HG02981 (cell line): Measurements from ENCODE around the gene ZNRF1.

Source experiments
- ATAC-seq: cut with Tn5 transposase; IDR thresholded peaks from one replicate; pipeline ENCODE4 v1.9.1; 2021; ENCODE audit warnings: mild to moderate bottlenecking, moderate library complexity; ENCODE audit not compliant: unreplicated experiment

ZNRF1 gene

GRCh38 chr16:75095204-75095621, 96.4 kb downstream of the ZNRF1 start:
- no peak for ATAC-seq

- ATAC-seq = no peak
Measured at GRCh38 chr16:75096656-75097055, 97.8 kb downstream of the ZNRF1 start.

DNA sequence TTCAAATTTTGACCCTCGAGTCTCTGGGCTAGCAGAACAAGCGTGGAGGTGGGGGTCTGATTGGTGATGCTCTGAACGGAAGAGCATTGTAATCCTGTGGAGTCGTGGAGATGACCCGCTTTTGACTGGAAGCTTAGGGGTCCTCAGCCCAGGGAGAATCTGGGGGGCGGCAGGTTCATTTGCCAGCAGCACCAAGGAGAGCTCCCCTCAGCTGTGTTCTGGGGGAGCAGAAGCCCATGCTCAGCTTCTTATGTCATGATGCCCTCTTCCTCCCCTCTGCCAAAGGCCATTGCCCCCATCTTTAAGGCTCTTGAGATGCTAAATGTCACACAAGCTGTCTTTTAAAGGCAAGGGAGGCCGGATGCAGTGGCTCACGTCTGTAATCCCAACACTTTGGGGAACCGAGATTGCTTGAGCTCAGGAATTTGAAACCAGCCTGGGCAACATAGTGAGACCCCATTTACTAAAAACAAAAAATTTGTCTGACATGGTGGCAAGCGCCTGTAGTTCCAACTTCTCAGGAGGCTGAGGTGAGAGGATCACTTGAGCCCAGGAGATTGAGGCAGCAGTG, 98.5 kb downstream of the ZNRF1 start:
- no peak for ATAC-seq

- ATAC-seq = peak; percentile 63
Measured at GRCh38 chr16:75097941-75098901, 99.4 kb downstream of the ZNRF1 start.

GRCh38 chr16:75099075-75099667, 100.3 kb downstream of the ZNRF1 start:
- no peak for ATAC-seq

GRCh38 chr16:75099738-75100602, 101.1 kb downstream of the ZNRF1 start:
- peak; percentile 46 for ATAC-seq

DNA sequence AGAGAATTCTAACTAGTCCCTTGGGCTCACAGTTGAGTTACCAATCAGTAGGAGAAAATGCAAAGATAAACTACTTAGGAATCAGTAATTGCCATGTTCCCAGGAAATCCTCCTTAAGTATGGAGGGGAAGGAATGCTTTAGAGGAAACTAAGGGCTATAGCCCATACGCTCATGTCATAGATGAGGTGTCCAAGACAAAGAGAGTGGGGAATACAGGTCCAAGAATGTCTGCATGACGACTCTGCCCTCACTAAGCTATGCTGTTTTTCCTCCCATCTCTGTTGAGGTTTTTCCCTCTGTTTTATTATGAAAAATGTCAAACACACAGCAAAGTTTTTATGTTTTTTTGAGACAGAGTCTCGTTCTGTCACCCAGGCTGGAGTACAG, 101.8 kb downstream of the ZNRF1 start:
- no peak for ATAC-seq

DNA sequence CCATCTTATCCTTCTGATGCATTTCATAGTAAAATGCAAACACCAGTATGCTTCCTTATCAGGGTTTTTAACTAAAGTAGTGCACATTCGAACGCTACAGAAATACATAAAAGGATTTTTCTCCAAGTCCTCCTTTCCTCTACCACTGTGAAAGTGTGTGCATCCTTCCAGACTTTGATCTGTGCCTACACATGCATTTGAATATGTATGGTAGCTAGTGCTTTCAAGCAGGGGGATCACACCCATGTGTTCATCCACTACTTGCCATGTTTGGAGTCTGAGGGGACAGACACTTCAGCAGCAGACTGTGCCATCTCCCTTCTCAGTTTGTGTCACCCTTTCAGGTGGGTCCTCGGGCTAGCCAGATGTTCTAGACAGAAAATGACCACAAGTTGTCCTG, 102.8 kb downstream of the ZNRF1 start:
- no peak for ATAC-seq

- no peak for ATAC-seq
Measured at GRCh38 chr16:75102595-75102994, 103.8 kb downstream of the ZNRF1 start.

DNA sequence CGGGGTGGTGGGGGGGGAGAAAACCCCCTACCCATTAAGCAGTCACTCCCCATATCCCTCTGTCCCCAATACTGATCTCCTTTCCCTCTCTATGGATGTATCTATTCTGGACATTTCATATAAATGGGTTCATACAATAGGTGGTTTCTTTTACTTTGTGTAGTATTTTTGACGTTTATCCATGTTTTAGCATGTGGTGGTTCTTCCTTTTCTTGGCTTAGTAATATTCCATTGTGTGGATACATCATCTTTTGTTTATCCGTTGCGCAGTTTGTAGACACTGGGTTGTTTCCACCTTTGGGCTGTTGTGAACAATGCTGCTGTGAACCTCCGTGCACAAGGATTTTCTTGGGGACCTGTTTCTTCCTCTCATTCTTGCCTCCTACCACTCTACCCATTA, 105.2 kb downstream of the ZNRF1 start:
- ATAC-seq = no peak

- no peak for ATAC-seq
Measured at GRCh38 chr16:75104836-75105235, 106.0 kb downstream of the ZNRF1 start.

- no peak for ATAC-seq
Measured at GRCh38 chr16:75105306-75106061, 106.7 kb downstream of the ZNRF1 start.

DNA sequence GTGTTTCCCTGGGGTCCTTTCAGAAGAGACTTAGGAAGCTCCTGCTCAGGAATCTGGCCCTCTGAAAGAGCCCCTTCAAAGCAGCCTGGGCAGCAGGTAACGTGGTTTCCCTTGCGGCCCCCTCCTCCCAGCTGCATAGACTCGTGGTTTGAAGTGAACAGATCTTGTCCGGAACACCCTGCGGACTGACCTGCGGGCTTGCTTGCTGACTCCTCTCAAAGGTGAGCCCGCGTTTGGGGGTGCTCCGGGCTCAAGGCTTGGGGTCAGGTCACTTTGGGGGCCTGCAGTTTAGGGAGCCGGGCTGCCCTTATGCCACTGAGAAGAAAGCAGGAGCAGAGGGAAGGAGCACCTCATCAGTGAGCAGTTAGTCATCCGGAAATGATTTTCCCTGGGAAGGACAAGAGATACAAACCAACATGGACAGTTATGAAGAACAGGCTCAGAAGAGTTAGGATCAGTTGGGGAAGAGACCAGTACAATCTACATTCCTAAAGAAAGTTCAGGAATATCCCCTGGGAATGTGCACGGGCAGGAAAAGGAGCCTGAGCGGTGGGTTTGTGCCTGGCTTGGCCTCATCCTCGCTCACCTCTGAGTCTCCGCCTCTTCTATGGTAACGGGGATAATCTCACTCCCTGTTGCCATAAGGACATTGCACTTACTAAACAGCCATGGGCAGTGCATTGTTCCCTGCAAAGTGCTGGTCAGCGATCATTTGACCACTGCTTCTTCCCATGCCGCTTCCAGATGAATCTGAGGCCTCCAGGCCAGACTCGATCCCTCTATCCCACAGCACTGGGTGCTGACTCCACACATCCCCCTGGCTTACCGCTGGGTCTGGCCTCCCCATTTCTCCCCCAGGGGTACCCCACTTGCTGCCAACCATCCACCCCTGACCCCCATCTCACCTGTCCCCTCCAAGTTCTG, 107.8 kb downstream of the ZNRF1 start:
- no peak for ATAC-seq

DNA sequence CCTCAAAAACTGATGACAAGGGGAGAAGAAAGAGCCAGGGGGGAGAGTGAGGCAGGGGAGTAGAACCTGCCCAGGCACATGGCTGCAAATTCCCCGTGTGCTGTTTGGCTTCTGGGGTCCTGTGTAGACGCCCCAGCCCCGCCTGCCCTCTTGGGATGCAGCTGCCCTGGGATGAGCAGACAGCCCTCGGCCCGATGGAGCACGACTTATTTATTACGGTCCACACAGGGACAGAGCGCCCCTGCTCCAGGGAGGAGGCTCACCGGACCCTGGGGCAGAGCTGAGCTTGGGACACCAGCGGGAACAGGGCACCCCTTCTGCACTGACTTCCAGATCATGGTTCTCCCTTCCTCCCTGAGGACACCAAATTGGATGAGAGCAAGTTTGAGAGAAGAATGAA, 108.7 kb downstream of the ZNRF1 start:
- no peak for ATAC-seq

DNA sequence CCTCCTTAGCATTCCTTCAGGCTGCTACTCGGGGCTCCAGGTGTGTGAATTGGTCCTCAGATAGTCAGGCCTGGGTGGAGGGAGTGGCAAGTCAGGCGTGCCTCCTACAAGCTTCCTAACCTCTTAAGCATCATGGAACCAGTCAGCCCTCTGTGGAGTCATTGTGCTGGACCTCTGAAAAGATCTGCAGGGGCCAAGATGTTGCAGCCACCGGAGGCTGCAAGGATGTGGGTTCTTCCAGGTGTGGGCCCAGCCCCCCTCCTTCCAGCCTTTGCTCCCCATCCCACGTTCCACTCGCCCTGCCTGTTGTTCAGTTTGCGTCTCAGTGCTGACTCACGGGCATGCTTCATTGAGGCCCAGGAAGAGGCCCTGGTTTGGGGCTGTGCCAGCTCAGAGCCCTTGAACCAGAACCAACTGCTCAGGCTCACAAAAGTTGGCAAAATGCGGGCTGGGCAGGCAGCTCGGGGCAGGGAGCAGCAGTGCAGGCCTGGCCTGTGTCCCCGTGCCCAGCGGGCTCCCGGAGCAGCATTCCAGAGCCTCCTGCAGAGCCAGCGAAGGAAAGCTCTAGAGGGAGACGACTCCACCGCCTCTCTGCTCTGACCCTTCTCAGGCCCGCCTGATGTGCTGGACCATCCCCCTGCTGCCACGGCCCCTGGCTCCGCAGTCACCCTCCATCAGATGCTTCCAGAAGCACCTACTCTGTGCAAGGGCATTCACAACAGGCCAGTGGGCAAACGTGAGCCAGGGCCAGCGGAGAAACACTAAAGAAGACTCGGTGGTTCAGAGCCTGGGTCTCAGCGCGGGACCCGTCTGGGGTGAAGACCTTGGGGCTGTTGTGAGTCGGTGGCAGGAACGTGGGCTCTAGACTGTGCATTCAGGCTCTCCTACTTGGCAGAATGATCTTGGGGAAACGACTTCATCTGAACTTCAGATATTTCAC, 110.2 kb downstream of the ZNRF1 start:
- no peak for ATAC-seq

DNA sequence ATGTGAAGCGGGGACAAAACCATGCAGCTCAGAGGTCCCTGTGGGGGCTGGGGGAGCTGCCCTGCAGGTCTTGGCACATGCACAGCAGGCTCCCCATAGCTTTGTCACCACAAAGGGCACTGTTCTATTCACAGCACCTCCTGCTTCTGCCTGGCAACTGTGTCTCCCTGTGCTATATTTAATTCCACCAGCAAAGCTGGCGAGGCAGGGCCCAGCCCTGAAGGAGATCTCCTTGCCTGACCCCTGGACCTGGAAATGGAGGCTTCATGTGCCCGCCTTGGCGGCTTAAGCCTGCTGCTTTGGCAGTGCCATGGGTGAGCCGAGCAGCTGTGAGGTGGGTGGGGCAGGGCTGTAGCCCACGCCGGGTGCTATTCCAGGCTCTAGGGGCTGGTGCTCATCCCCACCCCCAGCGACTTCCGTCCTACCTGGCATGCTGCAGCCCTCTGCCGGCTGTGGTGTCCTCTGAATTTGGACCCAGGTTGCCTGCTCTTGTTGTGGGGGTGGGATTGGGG, 111.0 kb downstream of the ZNRF1 start:
- ATAC-seq = no peak

- peak; percentile 67 for ATAC-seq
Measured at GRCh38 chr16:75110637-75111513, 112.1 kb downstream of the ZNRF1 start.
